HepG2 (cell line): ENCODE results near the gene NOL12. TPM values are rescaled to one million over a fixed set of nuclear protein-coding genes. Genes with fewer than 3 reads are reported as not detected.

ENCODE experiments used
- ARNT ChIP-seq: fragments of 450-650 bp; IDR thresholded peaks from 2 replicates; pipeline ENCODE4 v1.6.1; 2017
- FOSL1 ChIP-seq: sonication (generic); formaldehyde crosslinking; IDR thresholded peaks from 2 replicates; pipeline ENCODE4 v1.9.0; 2021; ENCODE audit warnings: missing genetic modification reagents, borderline replicate concordance
- GPN1 ChIP-seq: sonication (generic); formaldehyde crosslinking; IDR thresholded peaks from 2 replicates; pipeline ENCODE4 v1.5.1; 2020; ENCODE audit warnings: missing genetic modification reagents, borderline replicate concordance
- HIVEP1 ChIP-seq: sonication (generic); formaldehyde crosslinking; IDR thresholded peaks from 2 replicates; pipeline ENCODE4 v1.4.0; 2020; ENCODE audit warnings: mild to moderate bottlenecking, missing genetic modification reagents
- IKZF4 ChIP-seq: sonication (generic); formaldehyde crosslinking; IDR thresholded peaks from 2 replicates; pipeline ENCODE4 v1.5.1; 2020; ENCODE audit warnings: borderline replicate concordance, mild to moderate bottlenecking, low read depth, missing genetic modification reagents; ENCODE audit errors: not compliant biosample characterization
- MAF1 ChIP-seq: sonication (generic); formaldehyde crosslinking; IDR thresholded peaks from 2 replicates; pipeline ENCODE4 v1.5.0; 2020; ENCODE audit warnings: missing genetic modification reagents, borderline replicate concordance
- NCOA5 ChIP-seq: sonication (generic); formaldehyde crosslinking; IDR thresholded peaks from 2 replicates; pipeline ENCODE4 v1.4.0; 2020; ENCODE audit warnings: missing genetic modification reagents
- SMARCE1 ChIP-seq: fragments of 450-650 bp; IDR thresholded peaks from 2 replicates; pipeline ENCODE4 v1.6.1; 2017; ENCODE audit warnings: borderline replicate concordance
- SOX13 ChIP-seq, 3 experiments: fragments of 450-650 bp in 1 of 3; sonication (generic) in 1 of 3; formaldehyde crosslinking in 1 of 3; IDR thresholded peaks in 2 of 3; conservative IDR thresholded peaks in 1 of 3; 2 replicates each; pipeline versions ENCODE4 v1.5.0 to v1.6.1; 2016 to 2020; ENCODE audit warnings: antibody characterized with exemption in 1 of 3, mild to moderate bottlenecking in 1 of 3, missing compliant biosample characterization in 1 of 3, missing genetic modification reagents in 1 of 3, moderate library complexity in 1 of 3
- ZFP1 ChIP-seq: IDR thresholded peaks from 2 replicates; pipeline ENCODE4 v1.6.1; 2016
- ZNF629 ChIP-seq: sonication (generic); formaldehyde crosslinking; conservative IDR thresholded peaks from 2 replicates; pipeline ENCODE4 v1.5.0; 2020; ENCODE audit warnings: missing genetic modification reagents
- ZNF768 ChIP-seq: sonication (generic); formaldehyde crosslinking; IDR thresholded peaks from 2 replicates; pipeline ENCODE4 v1.4.0; 2020; ENCODE audit warnings: missing genetic modification reagents
- ZNF788 ChIP-seq: sonication (generic); formaldehyde crosslinking; IDR thresholded peaks from 2 replicates; pipeline ENCODE4 v1.5.0; 2020; ENCODE audit warnings: mild to moderate bottlenecking, missing genetic modification reagents, borderline replicate concordance
- ZNF879 ChIP-seq: sonication (generic); formaldehyde crosslinking; IDR thresholded peaks from 2 replicates; pipeline ENCODE4 v1.8.1; 2023; ENCODE audit warnings: missing genetic modification reagents
- ZNF891 ChIP-seq: sonication (generic); formaldehyde crosslinking; IDR thresholded peaks from 2 replicates; pipeline ENCODE4 v1.5.0; 2020; ENCODE audit warnings: mild to moderate bottlenecking, missing genetic modification reagents
- polyA plus RNA-seq, 8 experiments: library from polyadenylated mRNA; depleted of rRNA in 3 of 8; stranded (reverse) in 7 of 8; unstranded in 1 of 8; fragments of >200 nt; fragmentation: Illumina TruSeq in 4 of 8; extraction: Trizol in 4 of 8; gene quantifications; 2 replicates each; pipeline versions ENCODE4 v1.2.1 to v1.2.3, GENCODE V29; 2011 to 2016; ENCODE audit warnings: low read depth in 4 of 8, missing spikeins in 1 of 8, mixed read lengths in 1 of 8; ENCODE audit not compliant: insufficient read depth in 1 of 8
- total RNA-seq, 5 experiments: library from RNA; depleted of rRNA; stranded (reverse); fragments of >200 nt; fragmentation: Illumina TruSeq; extraction: Trizol; gene quantifications; 2 replicates each; pipeline ENCODE4 v1.2.3, GENCODE V29; 2016; ENCODE audit warnings: low read depth in 1 of 5
- TF ChIP-seq, protein P1 (sequence below): sonication (generic); formaldehyde crosslinking; IDR thresholded peaks from 2 replicates; pipeline ENCODE4 v1.8.1; 2023; ENCODE audit warnings: missing genetic modification reagents, inconsistent platforms, borderline replicate concordance
- TF ChIP-seq, protein P2 (sequence below): sonication (generic); formaldehyde crosslinking; IDR thresholded peaks from 2 replicates; pipeline ENCODE4 v1.9.0; 2022; ENCODE audit warnings: missing genetic modification reagents, mild to moderate bottlenecking, borderline replicate concordance
- TF ChIP-seq, protein P3 (sequence below): sonication (generic); formaldehyde crosslinking; IDR thresholded peaks from 2 replicates; pipeline ENCODE4 v1.4.0; 2020; ENCODE audit warnings: missing genetic modification reagents, borderline replicate concordance
- TF ChIP-seq, protein P4 (sequence below): sonication (generic); formaldehyde crosslinking; conservative IDR thresholded peaks from 2 replicates; pipeline ENCODE4 v1.4.0; 2020; ENCODE audit warnings: missing genetic modification reagents
- TF ChIP-seq, protein P5 (sequence below): sonication (generic); formaldehyde crosslinking; IDR thresholded peaks from 2 replicates; pipeline ENCODE4 v1.8.1; 2023; ENCODE audit warnings: mild to moderate bottlenecking, missing genetic modification reagents
- TF ChIP-seq, protein P6 (sequence below): sonication (generic); formaldehyde crosslinking; IDR thresholded peaks from 2 replicates; pipeline ENCODE4 v1.5.0; 2020; ENCODE audit warnings: mild to moderate bottlenecking, missing genetic modification reagents

NOL12 gene
- total and polyA plus RNA-seq, 2 of the 13 experiments (the other 11 are each of a cell fraction or from before 2014, with no cell fraction given): 14.3 to 31.4 TPM

DNA sequence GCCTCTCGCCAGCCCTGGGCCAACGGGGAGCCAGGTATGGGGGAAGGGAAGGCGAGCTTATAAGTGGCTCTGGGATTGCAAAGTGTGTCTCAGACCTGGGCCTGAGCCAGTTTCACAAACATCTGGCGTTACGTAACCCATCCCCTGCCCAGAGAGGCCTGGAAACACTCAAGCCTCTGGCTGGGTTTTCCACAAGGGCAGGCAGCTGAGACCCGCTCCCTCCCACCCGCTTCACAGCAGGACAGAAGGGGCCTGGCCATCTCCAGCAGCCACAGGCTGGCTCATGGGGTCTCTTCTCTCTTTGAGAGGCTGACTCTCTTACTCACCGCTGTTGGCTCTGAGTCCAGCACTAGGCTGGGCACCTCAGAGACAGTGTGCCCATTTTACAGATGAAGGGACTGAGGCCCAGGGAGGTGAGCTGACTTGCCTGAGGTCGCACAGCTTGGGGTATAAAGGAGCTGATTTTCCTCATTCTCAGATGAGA is 55.2 kb downstream of the NOL12 start (continued):
- TF ChIP-seq, protein P1, sequence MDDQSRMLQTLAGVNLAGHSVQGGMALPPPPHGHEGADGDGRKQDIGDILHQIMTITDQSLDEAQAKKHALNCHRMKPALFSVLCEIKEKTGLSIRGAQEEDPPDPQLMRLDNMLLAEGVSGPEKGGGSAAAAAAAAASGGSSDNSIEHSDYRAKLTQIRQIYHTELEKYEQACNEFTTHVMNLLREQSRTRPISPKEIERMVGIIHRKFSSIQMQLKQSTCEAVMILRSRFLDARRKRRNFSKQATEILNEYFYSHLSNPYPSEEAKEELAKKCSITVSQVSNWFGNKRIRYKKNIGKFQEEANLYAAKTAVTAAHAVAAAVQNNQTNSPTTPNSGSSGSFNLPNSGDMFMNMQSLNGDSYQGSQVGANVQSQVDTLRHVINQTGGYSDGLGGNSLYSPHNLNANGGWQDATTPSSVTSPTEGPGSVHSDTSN (CRISPR knock-in tag): no peak
- no peak for TF ChIP-seq MAF1 (CRISPR knock-in tag)
- TF ChIP-seq, protein P2, sequence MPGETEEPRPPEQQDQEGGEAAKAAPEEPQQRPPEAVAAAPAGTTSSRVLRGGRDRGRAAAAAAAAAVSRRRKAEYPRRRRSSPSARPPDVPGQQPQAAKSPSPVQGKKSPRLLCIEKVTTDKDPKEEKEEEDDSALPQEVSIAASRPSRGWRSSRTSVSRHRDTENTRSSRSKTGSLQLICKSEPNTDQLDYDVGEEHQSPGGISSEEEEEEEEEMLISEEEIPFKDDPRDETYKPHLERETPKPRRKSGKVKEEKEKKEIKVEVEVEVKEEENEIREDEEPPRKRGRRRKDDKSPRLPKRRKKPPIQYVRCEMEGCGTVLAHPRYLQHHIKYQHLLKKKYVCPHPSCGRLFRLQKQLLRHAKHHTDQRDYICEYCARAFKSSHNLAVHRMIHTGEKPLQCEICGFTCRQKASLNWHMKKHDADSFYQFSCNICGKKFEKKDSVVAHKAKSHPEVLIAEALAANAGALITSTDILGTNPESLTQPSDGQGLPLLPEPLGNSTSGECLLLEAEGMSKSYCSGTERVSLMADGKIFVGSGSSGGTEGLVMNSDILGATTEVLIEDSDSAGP: peak; percentile 56; the same call in 1 of the 2 replicates
- TF ChIP-seq ARNT: no peak
- TF ChIP-seq SMARCE1: no peak
- TF ChIP-seq, protein P3, sequence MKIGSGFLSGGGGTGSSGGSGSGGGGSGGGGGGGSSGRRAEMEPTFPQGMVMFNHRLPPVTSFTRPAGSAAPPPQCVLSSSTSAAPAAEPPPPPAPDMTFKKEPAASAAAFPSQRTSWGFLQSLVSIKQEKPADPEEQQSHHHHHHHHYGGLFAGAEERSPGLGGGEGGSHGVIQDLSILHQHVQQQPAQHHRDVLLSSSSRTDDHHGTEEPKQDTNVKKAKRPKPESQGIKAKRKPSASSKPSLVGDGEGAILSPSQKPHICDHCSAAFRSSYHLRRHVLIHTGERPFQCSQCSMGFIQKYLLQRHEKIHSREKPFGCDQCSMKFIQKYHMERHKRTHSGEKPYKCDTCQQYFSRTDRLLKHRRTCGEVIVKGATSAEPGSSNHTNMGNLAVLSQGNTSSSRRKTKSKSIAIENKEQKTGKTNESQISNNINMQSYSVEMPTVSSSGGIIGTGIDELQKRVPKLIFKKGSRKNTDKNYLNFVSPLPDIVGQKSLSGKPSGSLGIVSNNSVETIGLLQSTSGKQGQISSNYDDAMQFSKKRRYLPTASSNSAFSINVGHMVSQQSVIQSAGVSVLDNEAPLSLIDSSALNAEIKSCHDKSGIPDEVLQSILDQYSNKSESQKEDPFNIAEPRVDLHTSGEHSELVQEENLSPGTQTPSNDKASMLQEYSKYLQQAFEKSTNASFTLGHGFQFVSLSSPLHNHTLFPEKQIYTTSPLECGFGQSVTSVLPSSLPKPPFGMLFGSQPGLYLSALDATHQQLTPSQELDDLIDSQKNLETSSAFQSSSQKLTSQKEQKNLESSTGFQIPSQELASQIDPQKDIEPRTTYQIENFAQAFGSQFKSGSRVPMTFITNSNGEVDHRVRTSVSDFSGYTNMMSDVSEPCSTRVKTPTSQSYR (CRISPR knock-in tag): peak; percentile 78; the same call in 1 of the 2 replicates
- no peak for TF ChIP-seq HIVEP1 (CRISPR knock-in tag)
- TF ChIP-seq FOSL1 (CRISPR knock-in tag): no peak
- TF ChIP-seq ZNF768 (CRISPR knock-in tag): peak; percentile 91
- TF ChIP-seq IKZF4 (CRISPR knock-in tag): no peak
- TF ChIP-seq, protein P4, sequence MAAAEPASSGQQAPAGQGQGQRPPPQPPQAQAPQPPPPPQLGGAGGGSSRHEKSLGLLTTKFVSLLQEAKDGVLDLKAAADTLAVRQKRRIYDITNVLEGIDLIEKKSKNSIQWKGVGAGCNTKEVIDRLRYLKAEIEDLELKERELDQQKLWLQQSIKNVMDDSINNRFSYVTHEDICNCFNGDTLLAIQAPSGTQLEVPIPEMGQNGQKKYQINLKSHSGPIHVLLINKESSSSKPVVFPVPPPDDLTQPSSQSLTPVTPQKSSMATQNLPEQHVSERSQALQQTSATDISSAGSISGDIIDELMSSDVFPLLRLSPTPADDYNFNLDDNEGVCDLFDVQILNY (CRISPR knock-in tag): no peak
- TF ChIP-seq GPN1: no peak
- no peak; the same call in 1 of the 2 replicates for TF ChIP-seq ZNF891 (CRISPR knock-in tag)
- TF ChIP-seq, protein P5, sequence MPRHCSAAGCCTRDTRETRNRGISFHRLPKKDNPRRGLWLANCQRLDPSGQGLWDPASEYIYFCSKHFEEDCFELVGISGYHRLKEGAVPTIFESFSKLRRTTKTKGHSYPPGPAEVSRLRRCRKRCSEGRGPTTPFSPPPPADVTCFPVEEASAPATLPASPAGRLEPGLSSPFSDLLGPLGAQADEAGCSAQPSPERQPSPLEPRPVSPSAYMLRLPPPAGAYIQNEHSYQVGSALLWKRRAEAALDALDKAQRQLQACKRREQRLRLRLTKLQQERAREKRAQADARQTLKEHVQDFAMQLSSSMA (CRISPR knock-in tag): no peak
- TF ChIP-seq, protein P6, sequence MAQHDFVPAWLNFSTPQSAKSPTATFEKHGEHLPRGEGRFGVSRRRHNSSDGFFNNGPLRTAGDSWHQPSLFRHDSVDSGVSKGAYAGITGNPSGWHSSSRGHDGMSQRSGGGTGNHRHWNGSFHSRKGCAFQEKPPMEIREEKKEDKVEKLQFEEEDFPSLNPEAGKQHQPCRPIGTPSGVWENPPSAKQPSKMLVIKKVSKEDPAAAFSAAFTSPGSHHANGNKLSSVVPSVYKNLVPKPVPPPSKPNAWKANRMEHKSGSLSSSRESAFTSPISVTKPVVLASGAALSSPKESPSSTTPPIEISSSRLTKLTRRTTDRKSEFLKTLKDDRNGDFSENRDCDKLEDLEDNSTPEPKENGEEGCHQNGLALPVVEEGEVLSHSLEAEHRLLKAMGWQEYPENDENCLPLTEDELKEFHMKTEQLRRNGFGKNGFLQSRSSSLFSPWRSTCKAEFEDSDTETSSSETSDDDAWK (CRISPR knock-in tag): no peak
- TF ChIP-seq ZNF629: peak; percentile 99
- TF ChIP-seq ZFP1: 0 out of 2 replicates have a peak, but pooled peaks have one; percentile 46
- TF ChIP-seq ZNF788 (CRISPR knock-in tag): no peak; the same call in 1 of the 2 replicates
- TF ChIP-seq SOX13 (IDR thresholded peaks at IDR 0.05): no peak
- peak in 1 of 2 experiments; percentile 22; a peak in 1 of 4 replicates for TF ChIP-seq SOX13 (CRISPR knock-in tag; conservative IDR thresholded peaks at IDR 0.05 in 1 of 2, IDR thresholded peaks at IDR 0.05 in 1 of 2)
- no peak for TF ChIP-seq ZNF879 (CRISPR knock-in tag)
- TF ChIP-seq NCOA5: no peak
